NCI-H2171 (cell line): ENCODE measurements around the gene FCER2.
"Not testable (repeated sequence)": the region's sequence is repeated elsewhere in the genome, so short reads cannot be mapped to it uniquely, and the experiment has no call there.

Source experiments
- DNase-seq: peaks from one replicate; lab custom pipeline; 2025; lab: John Stamatoyannopoulos, UW

The FCER2 gene

GRCh38 chr19:7701654-7702457 lies at the start of gene FCER2:
FCER2 (minus strand) TSS chr19:7702131; CDS start chr19:7699760, 2,371 bp downstream.
- DNase-seq, result no peak

GRCh38 chr19:7751157-7751783 lies 49.3 kb upstream of the FCER2 start:
- no peak for DNase-seq

GRCh38 chr19:7748756-7749155 lies 46.8 kb upstream of the FCER2 start:
- DNase-seq, result no peak

GRCh38 chr19:7748171-7748570 lies 46.2 kb upstream of the FCER2 start:
- DNase-seq, result no peak

- DNase-seq, result no peak
Observed at GRCh38 chr19:7746903-7747884, 45.3 kb upstream of the FCER2 start, which contains the start of gene CD209. CD209 (minus strand) TSS chr19:7747534; CDS start chr19:7747511, 23 bp downstream.

- not testable (repeated sequence) for DNase-seq
Observed at GRCh38 chr19:7746306-7746705, 44.4 kb upstream of the FCER2 start.

GRCh38 chr19:7744871-7745650 lies 43.1 kb upstream of the FCER2 start:
- DNase-seq, result no peak

- no peak for DNase-seq
Observed at GRCh38 chr19:7744199-7744786, 42.4 kb upstream of the FCER2 start.

- no peak for DNase-seq
Observed at GRCh38 chr19:7743425-7743841, 41.5 kb upstream of the FCER2 start.

GRCh38 chr19:7742991-7743390 lies 41.1 kb upstream of the FCER2 start:
- DNase-seq, result peak; percentile 47

GRCh38 chr19:7742575-7742974 lies 40.6 kb upstream of the FCER2 start:
- DNase-seq, result peak; percentile 91

GRCh38 chr19:7740682-7741054 lies 38.7 kb upstream of the FCER2 start:
- DNase-seq, result no peak

- DNase-seq, result no peak
Observed at GRCh38 chr19:7739801-7740681, 38.1 kb upstream of the FCER2 start.

- no peak for DNase-seq
Observed at GRCh38 chr19:7739211-7739755, 37.4 kb upstream of the FCER2 start.

- no peak for DNase-seq
Observed at GRCh38 chr19:7738023-7738422, 36.1 kb upstream of the FCER2 start.

- DNase-seq, result no peak
Observed at GRCh38 chr19:7737215-7737614, 35.3 kb upstream of the FCER2 start.

- DNase-seq, result no peak
Observed at GRCh38 chr19:7736148-7736547, 34.2 kb upstream of the FCER2 start.

- no peak for DNase-seq
Observed at GRCh38 chr19:7734220-7735203, 32.6 kb upstream of the FCER2 start.
